Measurements from ENCODE around the gene HMGB4. TPM values are rescaled to one million over a fixed set of nuclear protein-coding genes. Genes with fewer than 3 reads are reported as not detected.

The HMGB4 gene
- polyA plus RNA-seq, 1 donor (not counting 4 experiments of a cell fraction or from before 2014, with no cell fraction given): not detected

DNA sequence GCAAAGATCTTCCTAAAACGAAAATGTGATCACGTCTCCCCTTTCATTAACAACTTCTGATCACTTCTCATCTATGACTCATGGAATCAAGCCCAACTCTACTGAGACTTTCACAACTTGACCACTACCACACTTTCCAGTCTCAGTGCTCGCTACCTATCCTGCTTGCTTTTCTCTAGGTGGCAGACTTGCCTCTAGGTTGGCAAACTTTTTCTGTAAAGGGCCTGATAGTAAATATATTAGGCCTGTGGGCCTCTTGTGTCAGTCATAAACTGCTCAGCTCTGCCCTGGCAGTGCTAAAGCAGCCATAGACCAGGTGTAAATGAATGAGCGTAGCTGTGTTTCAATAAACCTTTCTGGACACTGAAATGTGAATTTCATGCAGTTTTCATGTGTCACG lies 21.5 kb upstream of the HMGB4 start:
- H3K79me2 ChIP-seq (ENCODE audit: control insufficient read depth, insufficient read depth, low read length): no peaks in the 10 kb centered on the region
- no peaks in the 10 kb centered on the region for H3K36me3 ChIP-seq (ENCODE audit: control insufficient read depth in 2 of 2, extremely low read depth in 1 of 2, insufficient read depth in 2 of 2, low read length in 2 of 2)
- no peaks in the 10 kb centered on the region for H3K9me3 ChIP-seq (ENCODE audit: control insufficient read depth, low read depth, low read length)
- H3K9me1 ChIP-seq (ENCODE audit: control insufficient read depth, extremely low read depth, insufficient read depth, low read length): no peaks in the 10 kb centered on the region
- H2AFZ ChIP-seq (ENCODE audit: control insufficient read depth, low read length): no peak overlapping the region
- FAIRE-seq (no peak), DNase-seq (ENCODE audit: low read depth, low spot score) (no peak)
- H3K4me1 ChIP-seq (ENCODE audit: control insufficient read depth, extremely low read depth, insufficient read depth, low read length): no peaks in the 10 kb centered on the region
- no peak overlapping the region for H3K9ac ChIP-seq (ENCODE audit: control insufficient read depth, extremely low read depth, insufficient read depth, low read length)
- H3K4me2 ChIP-seq (ENCODE audit: control insufficient read depth, extremely low read depth, insufficient read depth, low read depth, low read length): no peak overlapping the region
- H3K4me3 ChIP-seq (ENCODE audit: control insufficient read depth in 2 of 3, extremely low read depth in 1 of 3, insufficient read depth in 2 of 3, low read depth in 1 of 3, low read length in 3 of 3): no peak overlapping the region
- no peaks in the 10 kb centered on the region for H4K20me1 ChIP-seq (ENCODE audit: control insufficient read depth, extremely low read depth, insufficient read depth, low read length)
- no peak for TF ChIP-seq EZH2 (IDR thresholded peaks at IDR 0.05; ENCODE audit: low read length)
- TF ChIP-seq, protein P1, sequence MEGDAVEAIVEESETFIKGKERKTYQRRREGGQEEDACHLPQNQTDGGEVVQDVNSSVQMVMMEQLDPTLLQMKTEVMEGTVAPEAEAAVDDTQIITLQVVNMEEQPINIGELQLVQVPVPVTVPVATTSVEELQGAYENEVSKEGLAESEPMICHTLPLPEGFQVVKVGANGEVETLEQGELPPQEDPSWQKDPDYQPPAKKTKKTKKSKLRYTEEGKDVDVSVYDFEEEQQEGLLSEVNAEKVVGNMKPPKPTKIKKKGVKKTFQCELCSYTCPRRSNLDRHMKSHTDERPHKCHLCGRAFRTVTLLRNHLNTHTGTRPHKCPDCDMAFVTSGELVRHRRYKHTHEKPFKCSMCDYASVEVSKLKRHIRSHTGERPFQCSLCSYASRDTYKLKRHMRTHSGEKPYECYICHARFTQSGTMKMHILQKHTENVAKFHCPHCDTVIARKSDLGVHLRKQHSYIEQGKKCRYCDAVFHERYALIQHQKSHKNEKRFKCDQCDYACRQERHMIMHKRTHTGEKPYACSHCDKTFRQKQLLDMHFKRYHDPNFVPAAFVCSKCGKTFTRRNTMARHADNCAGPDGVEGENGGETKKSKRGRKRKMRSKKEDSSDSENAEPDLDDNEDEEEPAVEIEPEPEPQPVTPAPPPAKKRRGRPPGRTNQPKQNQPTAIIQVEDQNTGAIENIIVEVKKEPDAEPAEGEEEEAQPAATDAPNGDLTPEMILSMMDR (optimal IDR thresholded peaks at IDR 0.05 in 1 of 3, IDR thresholded peaks at IDR 0.05 in 1 of 3, conservative IDR thresholded peaks at IDR 0.05 in 1 of 3; ENCODE audit: extremely low read depth in 1 of 3, insufficient read depth in 2 of 3, low read length in 3 of 3): no peak
- no peak overlapping the region for H3K27ac ChIP-seq (ENCODE audit: control insufficient read depth, insufficient read depth, low read length)
- H3K27me3 ChIP-seq (ENCODE audit: control insufficient read depth, extremely low read depth, insufficient read depth, low read length): no peaks in the 10 kb centered on the region
- dilution Hi-C loops (cut with MboI; ENCODE audit: extremely low pct_ligation_motif_present, low sequenced_read_pairs): no loop called here

DNA sequence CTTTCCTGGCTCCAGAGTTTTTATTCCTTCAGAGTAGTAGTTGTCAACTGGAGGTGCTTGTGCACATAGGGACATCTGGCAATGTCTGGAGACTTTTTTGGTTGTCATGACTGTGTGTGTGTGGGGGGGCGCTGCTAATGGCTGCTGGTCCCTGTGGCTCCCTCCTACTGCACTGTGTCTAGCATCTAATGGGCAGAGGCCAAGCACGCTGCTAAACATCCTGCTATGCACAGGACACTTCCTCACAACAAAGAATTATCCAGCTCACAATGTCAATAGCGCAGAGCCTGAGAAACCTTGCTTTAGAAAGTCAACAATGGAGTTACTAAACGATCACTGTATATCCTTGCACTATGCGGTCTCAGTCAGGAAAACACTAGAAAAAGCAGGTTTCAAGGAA lies 19.7 kb upstream of the HMGB4 start:
- Histone ChIP-seq H3K9me1 (ENCODE audit: control insufficient read depth, extremely low read depth, insufficient read depth, low read length) (no peaks in the 10 kb centered on the region), H3K9me3 (ENCODE audit: control insufficient read depth, low read depth, low read length) (no peaks in the 10 kb centered on the region), H3K27ac (ENCODE audit: control insufficient read depth, insufficient read depth, low read length) (no peak overlapping the region), H3K4me1 (ENCODE audit: control insufficient read depth, extremely low read depth, insufficient read depth, low read length) (no peaks in the 10 kb centered on the region), H2AFZ (ENCODE audit: control insufficient read depth, low read length) (no peak overlapping the region), H3K4me3 (ENCODE audit: control insufficient read depth in 2 of 3, extremely low read depth in 1 of 3, insufficient read depth in 2 of 3, low read depth in 1 of 3, low read length in 3 of 3) (no peak overlapping the region), H3K9ac (ENCODE audit: control insufficient read depth, extremely low read depth, insufficient read depth, low read length) (no peak overlapping the region), H4K20me1 (ENCODE audit: control insufficient read depth, extremely low read depth, insufficient read depth, low read length) (no peaks in the 10 kb centered on the region), H3K27me3 (ENCODE audit: control insufficient read depth, extremely low read depth, insufficient read depth, low read length) (no peaks in the 10 kb centered on the region), H3K4me2 (ENCODE audit: control insufficient read depth, extremely low read depth, insufficient read depth, low read depth, low read length) (no peak overlapping the region), H3K36me3 (ENCODE audit: control insufficient read depth in 2 of 2, extremely low read depth in 1 of 2, insufficient read depth in 2 of 2, low read length in 2 of 2) (no peaks in the 10 kb centered on the region), H3K79me2 (ENCODE audit: control insufficient read depth, insufficient read depth, low read length) (no peaks in the 10 kb centered on the region)
- DNase-seq (ENCODE audit: low read depth, low spot score): no peak
- TF ChIP-seq EZH2 (IDR thresholded peaks at IDR 0.05; ENCODE audit: low read length): no peak
- TF ChIP-seq, protein P1 (optimal IDR thresholded peaks at IDR 0.05 in 1 of 3, IDR thresholded peaks at IDR 0.05 in 1 of 3, conservative IDR thresholded peaks at IDR 0.05 in 1 of 3; ENCODE audit: extremely low read depth in 1 of 3, insufficient read depth in 2 of 3, low read length in 3 of 3): no peak
- no peak for FAIRE-seq
- dilution Hi-C loops (cut with MboI; ENCODE audit: extremely low pct_ligation_motif_present, low sequenced_read_pairs): no loop called here

Measured in keratinocyte (primary cell).